ENCODE data around the gene MYO19.
"Not testable (repeated sequence)": the region's sequence is repeated elsewhere in the genome, so short reads cannot be mapped to it uniquely, and the experiment has no call there.

Gene MYO19

GRCh38 chr17:36527621-36528250, 6.9 kb downstream of the MYO19 start:
- no peak for DNase-seq

- no peak for DNase-seq
Observed at GRCh38 chr17:36525888-36526287, 8.8 kb downstream of the MYO19 start.

- no peak for DNase-seq
Observed at GRCh38 chr17:36525113-36525512, 9.6 kb downstream of the MYO19 start.

GRCh38 chr17:36524428-36524876, 10.2 kb downstream of the MYO19 start:
- no peak for DNase-seq

- DNase-seq = no peak
Observed at GRCh38 chr17:36523113-36523512, 11.6 kb downstream of the MYO19 start.

- DNase-seq = no peak
Observed at GRCh38 chr17:36515837-36516236, 18.8 kb downstream of the MYO19 start.

- DNase-seq = no peak
Observed at GRCh38 chr17:36514856-36515255, 19.8 kb downstream of the MYO19 start.

GRCh38 chr17:36512641-36513040, 22.0 kb downstream of the MYO19 start:
- DNase-seq = no peak

- no peak for DNase-seq
Observed at GRCh38 chr17:36511216-36511615, 23.5 kb downstream of the MYO19 start.

GRCh38 chr17:36510636-36511035, 24.0 kb downstream of the MYO19 start:
- DNase-seq = no peak

GRCh38 chr17:36509272-36509985, 25.2 kb downstream of the MYO19 start:
- DNase-seq = no peak

- DNase-seq = not testable (repeated sequence)
Observed at GRCh38 chr17:36508439-36508838, 26.2 kb downstream of the MYO19 start.

GRCh38 chr17:36507266-36507665, 27.4 kb downstream of the MYO19 start:
- no peak for DNase-seq

GRCh38 chr17:36506831-36507230, 27.8 kb downstream of the MYO19 start:
- DNase-seq = no peak

GRCh38 chr17:36506249-36506826, 28.3 kb downstream of the MYO19 start:
- DNase-seq = no peak

- no peak for DNase-seq
Observed at GRCh38 chr17:36505171-36505570, 29.5 kb downstream of the MYO19 start.

- DNase-seq = no peak
Observed at GRCh38 chr17:36504156-36504545, 30.5 kb downstream of the MYO19 start.

GRCh38 chr17:36503456-36504155, 31.1 kb downstream of the MYO19 start:
- no peak for DNase-seq

- no peak for DNase-seq
Observed at GRCh38 chr17:36501963-36502362, 32.7 kb downstream of the MYO19 start.

- DNase-seq = no peak
Observed at GRCh38 chr17:36501351-36501750, 33.3 kb downstream of the MYO19 start.

GRCh38 chr17:36500745-36501225, 33.9 kb downstream of the MYO19 start:
- no peak for DNase-seq

- no peak for DNase-seq
Observed at GRCh38 chr17:36498560-36499300, 35.9 kb downstream of the MYO19 start.

- no peak for DNase-seq
Observed at GRCh38 chr17:36498155-36498554, 36.5 kb downstream of the MYO19 start.

Measured in CD4-positive, alpha-beta T cell treated with Interleukin-21 for 1 hour (primary cell).